NOMO-1 treated with dmso at 0.1 percent for 144 hours (cell line): ENCODE results near the gene MSH2.

Experiments used
- DNase-seq: peaks from one replicate; lab custom pipeline; 2025; ENCODE audit not compliant: unreplicated experiment; lab: John Stamatoyannopoulos, UW

Gene MSH2

DNA sequence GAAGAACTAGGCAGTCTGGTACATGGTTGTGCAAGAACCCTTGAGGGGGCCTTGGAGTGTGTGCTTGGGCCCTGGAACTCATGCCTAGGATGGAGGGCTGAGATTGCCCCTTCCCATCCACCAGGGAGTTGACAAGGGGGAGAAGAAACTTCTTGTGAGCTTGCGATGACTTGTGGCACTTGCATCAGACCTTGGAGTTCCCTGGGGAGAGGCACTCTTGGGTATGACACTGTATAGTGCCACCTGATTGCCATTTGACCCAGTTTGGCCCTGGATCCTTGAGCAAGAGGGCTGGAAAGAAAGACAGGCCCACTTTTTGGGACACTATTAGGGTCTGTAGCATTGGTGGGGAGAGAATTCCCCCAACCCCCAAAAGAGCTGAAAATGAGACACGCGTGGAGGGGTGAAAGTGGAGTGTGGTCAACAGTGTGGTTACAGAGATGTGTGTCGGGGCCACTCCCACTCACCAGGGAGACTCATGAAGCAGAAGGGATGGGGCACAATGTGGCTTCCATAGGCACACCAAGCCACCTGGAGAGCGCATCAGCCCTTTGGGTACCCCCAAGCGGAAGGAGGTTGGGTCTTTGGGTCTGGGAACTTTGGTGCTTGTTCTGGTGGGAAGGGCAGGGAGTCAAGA is 101.3 kb downstream of the MSH2 start:
- DNase-seq = no peak

DNA sequence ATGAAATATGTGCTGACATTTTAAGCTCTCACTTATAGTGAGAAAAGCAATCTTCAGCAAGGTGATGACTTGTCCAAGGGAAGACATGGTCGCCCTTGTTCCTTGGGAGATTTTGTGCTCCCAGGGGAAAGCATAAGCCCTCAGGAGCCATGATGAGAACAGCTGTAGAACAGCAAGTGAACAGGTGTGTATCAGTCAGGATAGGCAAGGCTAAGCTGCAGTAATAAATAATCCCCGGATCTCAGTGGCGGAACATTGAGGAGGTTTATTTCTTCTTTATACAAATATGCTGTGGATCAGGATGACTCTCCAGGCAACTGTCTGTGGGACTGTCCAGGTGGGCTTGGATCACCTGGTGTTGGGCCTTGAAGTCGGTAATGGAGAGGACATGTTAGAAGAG is 103.1 kb downstream of the MSH2 start:
- no peak for DNase-seq

DNA sequence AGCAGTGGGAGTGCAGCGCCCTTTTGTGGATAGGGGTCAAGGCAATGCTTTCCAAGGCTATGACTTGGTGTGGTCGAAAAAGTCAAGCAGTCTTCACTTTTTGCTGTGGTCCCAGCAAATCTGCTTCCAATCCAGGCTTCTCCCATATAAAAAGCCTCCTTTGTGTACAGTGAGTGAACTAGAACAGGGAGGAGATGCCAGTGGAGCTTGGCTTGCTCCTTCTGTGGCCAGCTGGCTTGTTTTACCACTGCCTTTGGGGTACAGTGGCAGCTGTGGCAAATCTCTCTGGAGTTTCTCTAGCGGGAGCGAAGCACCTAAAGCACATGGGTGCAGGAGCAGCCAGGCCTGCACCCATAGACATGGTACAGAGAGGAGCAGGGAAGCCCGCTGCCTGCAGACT is 103.5 kb downstream of the MSH2 start:
- DNase-seq = no peak

DNA sequence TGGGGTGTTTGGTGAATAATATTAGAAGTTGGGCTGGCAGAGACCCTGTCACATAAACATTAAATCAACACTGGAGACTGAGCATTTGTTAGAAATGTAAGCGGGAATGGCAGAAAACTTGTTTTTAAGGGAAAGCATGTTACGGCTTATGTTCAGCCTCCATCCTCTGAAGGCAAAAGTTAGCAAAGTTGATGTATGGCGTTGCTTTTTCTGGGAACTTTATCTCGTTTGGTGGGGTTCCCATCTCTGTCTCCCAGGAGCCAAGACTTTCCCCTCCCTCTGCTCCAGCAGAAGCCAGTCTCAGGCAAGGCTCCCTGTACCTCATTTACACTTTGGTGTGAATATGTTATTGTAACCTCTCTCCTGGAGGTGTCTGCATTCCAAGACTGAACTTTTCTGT is 105.1 kb downstream of the MSH2 start:
- no peak for DNase-seq

DNA sequence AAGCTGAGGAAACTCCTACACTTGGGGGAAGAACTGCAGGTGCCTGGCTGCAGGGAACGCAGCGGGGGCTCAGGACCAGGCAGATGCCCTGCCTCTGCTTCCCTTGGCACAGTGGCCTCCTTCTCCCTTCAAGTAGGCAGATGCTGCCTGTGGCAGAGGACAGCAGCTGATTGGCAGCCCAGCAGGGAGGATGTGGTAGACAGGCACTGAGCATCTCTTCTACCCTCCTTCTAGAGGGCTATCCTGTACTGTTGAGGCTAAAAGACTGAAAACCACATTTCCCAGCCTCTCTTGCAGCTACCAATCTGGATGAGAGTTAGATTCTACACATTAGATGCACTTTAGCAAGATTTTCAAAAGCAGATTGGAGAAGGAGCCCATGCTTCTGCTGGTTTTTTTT is 105.7 kb downstream of the MSH2 start:
- DNase-seq = no peak

DNA sequence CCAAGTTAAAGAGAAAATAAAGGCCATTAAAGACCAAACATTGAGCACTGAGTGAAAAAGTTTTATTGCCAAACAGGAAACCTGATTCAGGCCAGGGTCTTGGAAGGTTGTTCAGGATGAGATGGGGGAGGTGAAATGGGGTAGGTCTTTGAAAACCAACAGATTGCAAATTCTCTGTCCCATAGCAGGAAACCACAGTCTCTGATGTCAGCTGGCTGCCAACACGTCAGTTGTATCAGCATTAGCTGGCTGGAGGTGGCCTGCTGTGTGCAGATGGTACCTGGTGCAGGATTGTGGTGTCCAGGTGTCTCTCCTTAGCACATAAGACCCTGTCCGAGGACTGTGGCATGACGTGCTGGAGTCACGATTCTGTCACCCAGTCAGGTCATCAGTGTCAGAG is 106.3 kb downstream of the MSH2 start:
- DNase-seq = no peak

DNA sequence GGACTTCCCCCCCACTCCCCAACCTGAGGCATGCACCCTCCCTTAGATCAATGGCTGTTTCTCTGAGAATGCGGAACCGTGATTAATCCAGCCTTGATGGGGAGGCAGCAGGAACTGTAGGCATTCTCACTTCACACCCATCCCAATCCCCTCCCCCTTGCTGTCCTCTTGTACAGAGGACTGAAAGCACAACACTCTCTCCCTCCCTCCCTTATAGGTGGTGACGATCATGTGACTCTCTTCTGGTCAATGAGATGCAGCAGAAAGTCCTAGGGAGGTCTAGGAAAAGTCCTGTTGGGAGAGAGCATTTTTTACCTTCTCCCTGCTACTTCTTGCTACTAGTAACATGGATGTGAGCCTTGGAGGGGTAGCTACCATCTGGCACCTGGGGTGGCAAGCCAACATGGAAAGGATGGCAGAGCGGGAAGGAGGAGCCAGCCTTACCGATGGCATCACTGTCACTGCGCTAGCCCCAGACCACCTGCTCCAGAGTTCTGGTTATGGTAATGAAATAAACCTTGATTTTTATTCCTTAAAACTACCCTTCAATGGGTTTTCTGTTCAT is 106.9 kb downstream of the MSH2 start:
- no peak for DNase-seq

DNA sequence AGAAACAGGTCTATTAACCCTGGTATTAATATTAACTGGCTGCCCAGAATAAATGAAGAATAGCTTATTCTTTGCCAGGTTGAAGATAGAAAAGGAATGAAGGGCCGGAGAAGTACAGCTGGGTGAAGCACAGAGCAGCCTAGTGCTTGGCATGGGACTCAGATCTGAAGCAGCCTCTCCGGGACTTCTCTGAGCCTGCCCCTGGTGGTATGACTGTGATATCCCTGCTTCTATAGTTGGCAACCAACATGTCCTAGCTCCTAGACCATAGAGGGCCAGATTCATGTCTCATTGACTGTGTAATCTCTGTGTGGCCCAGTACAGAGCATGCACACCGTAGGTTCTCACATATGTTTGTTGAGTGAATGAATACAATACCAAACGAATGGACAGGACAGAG is 107.8 kb downstream of the MSH2 start:
- no peak for DNase-seq

DNA sequence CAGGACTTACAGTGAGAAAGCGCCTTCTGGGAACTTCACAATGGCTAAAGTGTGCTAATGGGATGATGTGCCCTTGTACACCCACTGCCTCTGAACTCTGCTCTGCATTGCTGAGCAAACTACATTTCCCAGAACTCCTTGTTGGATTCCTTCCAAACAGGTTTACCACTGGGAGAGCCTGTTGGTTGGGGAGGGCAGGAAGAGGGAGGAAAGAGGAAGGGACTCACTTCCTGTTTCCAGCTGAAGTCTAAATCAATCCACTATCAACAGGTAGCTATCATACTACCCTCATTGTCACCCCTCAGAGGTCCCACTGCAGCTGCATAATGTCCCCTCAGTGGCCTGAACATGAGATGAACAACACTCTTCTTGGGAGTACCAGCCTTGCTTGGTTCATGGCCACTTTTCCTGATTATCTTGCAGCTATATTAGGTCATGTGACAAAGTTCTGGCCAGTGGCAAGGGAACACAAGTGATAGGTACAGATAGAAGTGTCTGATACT is 109.7 kb downstream of the MSH2 start:
- DNase-seq = no peak

DNA sequence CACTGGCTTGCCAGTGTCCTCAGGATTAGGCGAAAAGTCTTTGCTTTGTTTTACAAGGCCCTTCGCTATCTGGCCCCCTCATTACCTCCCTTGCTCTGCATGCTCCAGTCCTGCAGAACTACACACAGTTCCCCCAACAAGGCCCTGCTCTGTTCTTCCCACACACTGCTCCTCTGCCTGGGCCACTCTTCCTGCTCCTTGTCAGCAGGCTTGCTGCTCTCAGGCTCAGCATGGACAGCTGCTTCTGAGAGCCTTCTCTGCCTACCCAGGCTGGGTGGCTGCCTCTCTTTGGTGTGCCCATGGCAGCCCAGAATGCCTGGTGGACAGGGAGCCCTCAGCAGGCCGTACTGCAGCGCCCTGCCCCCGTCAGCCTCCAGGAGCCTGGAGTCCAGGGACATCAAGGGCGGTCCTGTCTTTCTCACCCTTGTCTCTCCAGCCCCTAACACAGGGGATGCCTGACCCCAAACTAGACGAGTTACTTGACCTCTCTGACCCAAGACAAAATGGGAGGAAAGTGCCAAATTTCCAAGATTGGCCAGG is 111.1 kb downstream of the MSH2 start:
- no peak for DNase-seq

DNA sequence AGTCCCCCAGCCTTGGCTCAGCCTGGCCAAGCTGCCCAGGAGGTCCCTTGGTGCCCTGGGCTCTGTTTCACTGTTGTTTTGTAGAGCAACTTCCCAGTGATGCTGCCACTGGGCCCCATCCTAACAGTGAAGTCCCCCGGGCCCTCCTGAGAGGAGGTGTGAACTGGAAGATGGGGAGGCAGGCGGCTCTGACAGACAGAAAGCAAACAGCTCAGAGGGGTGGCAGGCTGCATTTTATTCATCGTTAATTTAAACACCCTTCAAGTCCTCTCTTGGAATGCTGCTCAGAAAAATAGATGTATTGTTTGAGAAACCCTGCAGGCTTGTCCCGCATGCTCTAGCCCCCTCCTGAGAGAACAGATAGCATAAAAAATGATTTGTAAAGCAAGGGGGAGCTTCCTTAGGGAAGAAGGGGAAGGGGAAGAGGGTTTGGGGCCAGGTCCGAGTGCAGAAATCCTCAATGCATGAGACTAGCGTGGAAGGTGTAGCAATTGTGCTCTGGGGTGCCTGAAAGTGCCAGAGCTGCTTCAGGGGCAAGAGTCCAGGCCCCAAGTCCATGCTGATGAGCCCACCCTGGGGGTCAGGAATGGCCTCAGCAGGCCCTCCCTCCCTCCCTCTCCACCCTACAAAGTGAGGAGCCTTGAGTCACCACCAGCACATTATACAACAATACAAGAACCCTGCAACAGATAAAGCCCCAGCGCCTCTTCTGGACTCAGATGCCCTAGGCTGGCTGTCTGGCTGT is 113.6 kb downstream of the MSH2 start:
- no peak for DNase-seq

DNA sequence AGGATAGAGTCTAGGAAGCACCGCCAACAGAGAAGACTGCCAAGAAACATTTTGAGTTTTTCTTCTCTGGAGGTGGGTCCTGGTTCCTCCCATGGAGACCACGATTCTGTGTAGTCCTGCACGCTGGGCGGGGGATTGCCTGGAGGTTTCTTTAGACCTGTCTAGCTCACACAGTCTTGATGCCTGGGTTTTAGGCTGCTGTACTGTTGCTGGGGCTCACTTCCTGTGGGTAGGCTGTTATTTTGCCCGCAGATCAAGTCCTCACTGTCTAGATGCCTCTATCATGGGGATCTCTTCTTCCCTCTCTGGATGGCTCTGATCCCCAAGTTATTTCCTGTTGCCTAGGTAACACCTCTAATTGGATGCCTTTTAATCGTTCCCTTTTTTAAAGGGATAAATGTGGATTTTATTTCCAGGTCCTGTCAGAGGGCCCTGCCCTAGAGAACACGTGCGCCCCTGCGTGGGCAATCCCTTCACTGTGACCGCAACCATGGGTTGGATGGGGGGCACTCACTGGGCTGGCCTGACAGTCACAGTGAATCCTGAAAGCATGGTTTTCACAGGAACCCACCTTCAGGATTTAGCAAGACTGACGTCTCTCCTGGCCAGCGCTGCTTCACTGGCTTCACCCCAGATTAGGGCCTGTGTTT is 115.7 kb downstream of the MSH2 start:
- no peak for DNase-seq

DNA sequence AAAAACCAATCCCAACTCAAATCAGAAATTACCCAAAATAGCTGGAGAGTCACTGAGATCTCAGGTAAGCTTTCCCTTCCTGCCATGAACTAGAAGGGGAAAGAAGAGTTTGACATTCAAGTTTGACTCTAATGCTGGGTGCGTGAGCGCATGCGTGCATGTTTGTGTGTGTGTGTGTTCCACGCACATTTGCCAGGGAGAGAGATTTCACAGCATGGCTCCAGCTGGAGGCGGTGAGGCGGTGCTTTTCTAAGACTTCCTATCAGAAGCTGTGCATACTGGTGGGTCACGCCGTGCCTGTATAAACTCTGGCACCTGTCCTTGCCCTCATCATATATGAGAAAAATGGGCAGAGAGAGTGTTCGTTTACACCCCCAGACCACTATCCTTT is 116.2 kb downstream of the MSH2 start:
- DNase-seq = no peak

DNA sequence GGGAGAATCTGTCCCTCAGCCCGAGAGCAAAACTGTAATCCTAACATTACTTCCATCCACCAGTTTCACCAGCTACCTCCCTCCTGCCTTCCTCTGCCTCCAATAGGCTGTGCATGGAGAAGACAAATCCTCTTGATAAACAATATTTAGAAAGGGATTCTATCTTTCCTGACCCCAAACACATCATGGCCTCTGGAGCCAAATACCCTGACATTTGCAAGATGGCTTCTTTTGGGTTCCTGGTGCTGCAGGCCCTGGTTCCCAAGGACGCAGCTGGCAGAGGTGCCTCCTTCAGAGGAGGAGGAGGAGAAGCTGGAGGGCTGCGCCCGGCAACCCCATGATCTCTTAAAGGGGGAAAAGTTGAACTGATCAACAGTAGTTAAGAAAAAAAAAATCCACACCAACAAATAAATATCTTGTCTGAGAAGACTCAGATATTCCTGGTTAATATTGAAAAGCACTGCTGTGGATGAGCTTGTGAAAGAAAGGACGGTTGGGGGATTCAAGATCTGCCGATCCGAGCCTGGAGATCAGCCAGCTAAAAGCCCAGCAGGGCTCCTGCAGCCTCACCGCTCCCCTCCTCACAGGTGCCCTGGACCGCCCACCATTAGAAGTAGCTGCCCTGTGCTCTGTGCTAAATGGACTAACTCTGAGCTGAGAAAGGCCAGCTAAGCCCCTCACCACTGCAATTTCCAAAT is 116.8 kb downstream of the MSH2 start:
- no peak for DNase-seq

DNA sequence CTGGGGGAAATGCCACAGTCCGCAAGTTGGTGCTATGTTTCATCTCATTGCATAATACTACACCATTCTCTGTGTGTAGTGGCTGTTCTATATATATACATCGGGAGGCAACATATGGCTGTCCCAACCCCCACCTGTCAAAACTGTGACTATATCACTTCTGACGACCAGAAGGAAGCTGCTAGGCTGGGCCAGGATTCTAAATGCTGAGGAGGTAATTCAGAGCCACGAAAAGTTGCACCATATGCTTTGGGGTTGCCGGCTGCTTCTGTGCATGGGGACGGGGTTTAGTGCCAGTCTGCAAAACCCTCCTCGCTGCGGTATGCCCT is 117.3 kb downstream of the MSH2 start:
- peak; percentile 90 for DNase-seq

DNA sequence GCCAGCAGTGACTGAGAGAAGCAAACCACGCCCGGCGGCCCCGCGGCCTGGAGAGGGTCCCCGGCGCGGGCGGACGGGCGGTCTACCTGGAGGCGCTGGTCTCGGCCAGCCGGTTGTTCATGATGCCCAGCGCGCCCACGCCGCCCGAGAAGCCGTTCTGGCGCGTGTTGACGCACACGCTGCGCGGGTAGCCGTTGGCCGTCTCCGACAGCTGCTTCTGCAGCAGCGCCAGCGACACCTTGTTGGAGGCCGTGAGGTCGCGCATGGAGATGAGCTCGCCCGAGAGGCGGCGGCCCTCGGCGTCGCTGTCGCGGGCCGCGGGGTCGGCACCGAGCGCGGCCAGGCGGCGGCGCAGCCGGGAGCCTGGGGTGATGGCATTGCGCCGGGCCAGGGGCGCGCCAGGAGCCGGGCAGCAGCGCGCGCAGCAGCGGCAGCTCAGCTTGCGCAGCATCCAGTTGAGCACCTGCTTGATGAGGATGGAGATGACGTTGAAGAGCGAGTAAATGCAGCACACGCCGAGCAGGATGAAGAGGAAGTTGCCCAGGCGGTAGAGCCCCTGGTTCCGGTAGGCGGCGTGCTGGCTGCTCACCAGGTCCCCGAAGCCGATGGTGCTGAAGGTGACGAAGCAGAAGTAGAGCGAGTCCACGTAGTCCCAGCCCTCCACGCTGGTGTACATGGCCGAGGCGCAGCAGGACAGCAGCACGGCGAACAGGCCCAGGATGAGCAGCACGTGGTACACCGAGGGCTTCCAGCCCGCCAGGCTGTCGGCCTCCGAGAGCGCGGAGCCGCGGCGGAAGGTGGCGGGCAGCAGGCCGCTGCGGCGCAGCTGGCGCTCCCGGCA is 118.1 kb downstream of the MSH2 start:
- peak; percentile 91 for DNase-seq

DNA sequence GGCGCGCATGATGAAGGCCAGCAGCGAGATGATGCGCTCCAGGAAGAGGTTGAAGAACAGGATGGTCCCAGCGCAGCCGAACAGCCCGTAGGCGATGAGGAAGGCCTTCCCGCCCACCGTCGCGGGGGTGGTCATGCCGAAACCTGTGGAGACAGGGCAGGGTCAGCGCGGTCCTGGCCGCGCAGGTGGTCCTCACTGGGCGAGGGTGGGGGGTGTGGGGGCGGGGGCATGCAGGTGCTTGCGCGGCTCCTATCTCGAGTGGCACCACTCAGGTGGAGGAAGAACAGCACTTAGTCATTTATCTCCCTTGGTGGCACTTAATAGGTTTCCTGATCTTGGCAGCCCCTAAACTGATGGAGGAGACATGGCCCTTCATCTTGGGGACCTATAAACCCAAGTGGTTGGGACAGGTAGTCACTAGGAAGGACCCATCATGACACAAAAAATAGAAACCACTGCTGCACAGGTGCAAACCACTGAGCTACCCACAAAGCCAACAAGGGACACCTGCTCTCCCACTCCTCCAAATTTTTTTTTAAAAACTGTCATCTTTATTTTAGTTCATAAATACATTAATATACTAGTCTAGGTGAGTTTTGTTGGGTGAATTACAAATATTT is 118.8 kb downstream of the MSH2 start:
- no peak for DNase-seq

DNA sequence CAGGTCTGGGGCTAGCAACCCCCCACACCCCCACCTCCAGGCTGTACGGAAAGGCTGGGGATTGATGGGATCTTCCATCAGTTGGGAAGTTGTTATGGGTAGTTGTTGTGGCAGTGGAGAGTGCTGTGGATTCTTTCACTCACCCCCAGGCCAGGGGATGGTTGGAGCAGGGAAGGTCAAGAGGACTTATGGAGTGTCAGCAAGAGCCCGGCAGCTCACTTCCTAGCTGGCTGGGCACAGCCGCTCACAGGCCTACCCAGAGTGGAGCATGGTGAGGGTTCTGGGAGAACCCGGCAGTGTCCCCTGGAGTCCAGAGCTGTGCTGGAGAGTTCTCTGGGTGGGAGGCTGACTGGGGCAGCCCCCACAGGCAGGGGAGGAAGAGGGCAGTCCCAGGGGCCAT is 122.2 kb downstream of the MSH2 start:
- DNase-seq = no peak

DNA sequence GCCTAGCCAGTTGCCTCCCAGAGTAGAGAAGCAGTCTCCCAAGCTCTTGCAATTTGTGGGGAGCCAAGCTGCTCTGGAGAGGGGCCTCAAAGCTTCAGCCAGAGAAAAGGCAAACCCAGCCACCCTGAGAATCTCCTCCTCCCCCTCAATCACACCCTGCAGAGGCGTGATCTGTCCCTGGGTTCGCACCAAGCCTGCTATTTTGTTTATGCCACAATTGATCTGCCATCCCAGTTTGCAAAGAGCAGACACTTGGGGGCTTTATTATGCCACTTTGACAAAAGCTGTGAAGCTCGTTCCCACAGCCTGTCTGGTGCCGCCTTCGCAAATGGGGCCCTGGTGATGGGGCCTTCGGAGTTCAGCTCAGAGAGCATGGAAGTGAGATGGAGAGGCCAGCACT is 125.5 kb downstream of the MSH2 start:
- no peak for DNase-seq

DNA sequence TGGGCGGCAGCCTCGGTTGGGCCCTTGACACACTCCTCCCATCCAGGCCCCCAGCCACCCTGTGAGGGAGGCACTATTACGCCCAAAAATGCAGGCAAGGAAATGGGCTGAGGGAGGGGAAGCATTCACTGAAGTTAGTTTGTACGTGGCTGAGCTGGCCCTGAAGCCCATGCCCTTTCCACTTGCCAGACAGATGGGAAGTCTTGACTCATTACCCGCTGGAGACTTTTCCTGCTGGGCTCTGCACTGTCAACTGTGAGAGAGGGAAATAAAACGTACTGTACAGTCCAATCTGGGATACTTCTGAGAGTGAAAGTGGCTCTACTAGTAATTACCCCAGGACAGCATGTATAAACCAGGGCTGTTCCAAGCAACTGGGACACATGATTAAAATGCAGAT is 125.9 kb downstream of the MSH2 start:
- DNase-seq = no peak
